Loucy (cell line): ENCODE results near the gene IGFBP1.

Experiments used
- H2AFZ ChIP-seq: fragments of 200-600 bp; sonication (generic); 2 replicates; pipeline ENCODE4 v1.6.0; 2016; ENCODE audit warnings: antibody characterized with exemption, mild to moderate bottlenecking, low read length, moderate library complexity
- H3F3A ChIP-seq: fragments of 200-600 bp; 2 replicates; pipeline ENCODE4 v1.6.0; 2016; ENCODE audit warnings: antibody characterized with exemption, low read depth, mild to moderate bottlenecking
- H3K27me3 ChIP-seq: fragments of 200-600 bp; sonication (generic); 2 replicates; pipeline ENCODE4 v1.6.1; 2014; ENCODE audit warnings: low read length, mild to moderate bottlenecking; ENCODE audit not compliant: insufficient read depth, poor library complexity, severe bottlenecking
- H3K36me3 ChIP-seq: fragments of 200-600 bp; sonication (generic); 2 replicates; pipeline ENCODE4 v1.6.1; 2016; ENCODE audit warnings: low read length; ENCODE audit not compliant: insufficient read depth
- H3K4me1 ChIP-seq: fragments of 200-600 bp; sonication (generic); 2 replicates; pipeline ENCODE4 v1.5.1; 2014; ENCODE audit warnings: low read length, mild to moderate bottlenecking; ENCODE audit not compliant: insufficient read depth, poor library complexity, severe bottlenecking
- H3K4me2 ChIP-seq: fragments of 200-600 bp; sonication (generic); 2 replicates; pipeline ENCODE4 v1.6.0; 2014; ENCODE audit warnings: antibody characterized with exemption, low read length, low read depth, mild to moderate bottlenecking; ENCODE audit not compliant: poor library complexity, severe bottlenecking
- H3K4me3 ChIP-seq: fragments of 200-600 bp; sonication (generic); 2 replicates; pipeline ENCODE4 v1.5.1; 2014; ENCODE audit warnings: low read length, mild to moderate bottlenecking, mixed read lengths; ENCODE audit not compliant: poor library complexity, severe bottlenecking
- H3K79me2 ChIP-seq: fragments of 200-600 bp; sonication (generic); 2 replicates; pipeline ENCODE4 v1.6.1; 2014; ENCODE audit warnings: low read length; ENCODE audit not compliant: insufficient read depth
- H3K9ac ChIP-seq: fragments of 200-600 bp; sonication (generic); 2 replicates; pipeline ENCODE4 v1.6.0; 2014; ENCODE audit warnings: mild to moderate bottlenecking, low read depth, low read length, moderate library complexity; ENCODE audit not compliant: poor library complexity, severe bottlenecking
- H3K9me2 ChIP-seq: fragments of 200-600 bp; sonication (generic); replicated peaks from 2 replicates; pipeline ENCODE4 v1.6.1; 2016; ENCODE audit warnings: low read depth, low read length, mixed read lengths
- H3K9me3 ChIP-seq: fragments of 200-600 bp; sonication (generic); 2 replicates; pipeline ENCODE4 v1.6.1; 2014; ENCODE audit warnings: mild to moderate bottlenecking, antibody characterized with exemption, low read length, low read depth; ENCODE audit not compliant: insufficient read depth
- H4K20me1 ChIP-seq: fragments of 200-600 bp; sonication (generic); 2 replicates; pipeline ENCODE4 v1.6.0; 2014; ENCODE audit warnings: antibody characterized with exemption, low read length, mild to moderate bottlenecking; ENCODE audit not compliant: insufficient read depth, poor library complexity, severe bottlenecking
- EZH2phosphoT487 ChIP-seq: fragments of 200-600 bp; IDR thresholded peaks from 2 replicates; pipeline ENCODE4 v1.6.1; 2018; ENCODE audit warnings: antibody characterized with exemption, mild to moderate bottlenecking, moderate library complexity, borderline replicate concordance
- TF ChIP-seq, protein P1 (sequence below): fragments of 200-600 bp; sonication (generic); conservative IDR thresholded peaks from 2 replicates; pipeline ENCODE4 v1.5.1; 2014; ENCODE audit warnings: mild to moderate bottlenecking, antibody characterized with exemption, low read length

The IGFBP1 gene

DNA sequence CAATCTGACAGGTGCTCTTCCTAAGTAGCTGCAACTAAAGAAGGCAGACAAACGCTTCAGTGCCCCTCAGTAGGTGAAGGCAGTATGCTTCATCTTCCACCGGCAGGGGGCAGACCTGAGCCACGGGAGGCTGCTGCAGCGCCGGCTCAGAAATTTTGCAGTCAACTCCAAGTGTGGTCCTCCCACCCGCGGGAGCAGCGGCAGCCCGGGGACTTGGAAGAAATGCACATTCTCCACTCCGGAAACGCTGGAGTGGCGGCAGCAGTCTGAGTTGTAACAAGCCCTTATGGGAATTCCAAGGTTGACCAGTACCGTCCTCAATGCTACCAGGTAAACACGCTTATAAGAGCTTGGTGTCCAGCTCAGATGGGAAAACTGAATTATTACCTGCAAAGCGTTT, 29.4 kb downstream of the IGFBP1 start:
- no peak overlapping the region for H3K9ac ChIP-seq
- H3K36me3 ChIP-seq, result no peaks in the 10 kb centered on the region
- no peaks in the 10 kb centered on the region for H3K27me3 ChIP-seq
- H3K4me2 ChIP-seq, result no peak overlapping the region
- H2AFZ ChIP-seq, result peak overlapping the region; percentile 73
- no peaks in the 10 kb centered on the region for H3K79me2 ChIP-seq
- H3K9me3 ChIP-seq, result no peaks in the 10 kb centered on the region
- H3K4me1 ChIP-seq, result no peaks in the 10 kb centered on the region
- H3F3A ChIP-seq, result no peaks in the 10 kb centered on the region
- no peaks in the 10 kb centered on the region for H4K20me1 ChIP-seq
- TF ChIP-seq, protein P1, sequence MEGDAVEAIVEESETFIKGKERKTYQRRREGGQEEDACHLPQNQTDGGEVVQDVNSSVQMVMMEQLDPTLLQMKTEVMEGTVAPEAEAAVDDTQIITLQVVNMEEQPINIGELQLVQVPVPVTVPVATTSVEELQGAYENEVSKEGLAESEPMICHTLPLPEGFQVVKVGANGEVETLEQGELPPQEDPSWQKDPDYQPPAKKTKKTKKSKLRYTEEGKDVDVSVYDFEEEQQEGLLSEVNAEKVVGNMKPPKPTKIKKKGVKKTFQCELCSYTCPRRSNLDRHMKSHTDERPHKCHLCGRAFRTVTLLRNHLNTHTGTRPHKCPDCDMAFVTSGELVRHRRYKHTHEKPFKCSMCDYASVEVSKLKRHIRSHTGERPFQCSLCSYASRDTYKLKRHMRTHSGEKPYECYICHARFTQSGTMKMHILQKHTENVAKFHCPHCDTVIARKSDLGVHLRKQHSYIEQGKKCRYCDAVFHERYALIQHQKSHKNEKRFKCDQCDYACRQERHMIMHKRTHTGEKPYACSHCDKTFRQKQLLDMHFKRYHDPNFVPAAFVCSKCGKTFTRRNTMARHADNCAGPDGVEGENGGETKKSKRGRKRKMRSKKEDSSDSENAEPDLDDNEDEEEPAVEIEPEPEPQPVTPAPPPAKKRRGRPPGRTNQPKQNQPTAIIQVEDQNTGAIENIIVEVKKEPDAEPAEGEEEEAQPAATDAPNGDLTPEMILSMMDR, result peak; percentile 91
- TF ChIP-seq EZH2phosphoT487, result no peak
- H3K9me2 ChIP-seq, result no peaks in the 10 kb centered on the region
- H3K4me3 ChIP-seq, result no peak overlapping the region

DNA sequence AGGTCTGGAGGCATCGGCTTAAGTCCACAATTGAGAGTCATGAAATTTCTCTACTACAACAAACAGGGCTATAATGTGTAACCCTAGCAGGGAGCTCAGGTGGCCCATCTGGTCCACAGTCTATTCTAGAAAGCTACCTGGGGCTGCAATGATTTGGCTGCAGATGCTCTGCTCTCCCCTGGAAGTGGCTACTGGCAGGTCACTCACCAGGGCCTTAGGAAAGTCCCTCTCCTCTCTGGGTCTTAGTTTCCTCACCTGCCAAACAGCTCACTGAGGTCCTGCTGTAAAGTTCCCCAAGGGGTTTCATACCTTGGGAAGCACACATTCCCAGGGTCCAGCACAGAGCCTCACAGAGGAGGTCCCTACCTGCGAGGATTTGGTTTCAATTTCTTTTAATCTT, 30.3 kb downstream of the IGFBP1 start:
- Histone ChIP-seq H3K4me2 (peak overlapping the region; percentile 49), H2AFZ (peak overlapping the region; percentile 73), H3K4me3 (no peak overlapping the region), H3K9me2 (no peaks in the 10 kb centered on the region), H3F3A (no peaks in the 10 kb centered on the region), H3K4me1 (no peaks in the 10 kb centered on the region), H3K9ac (no peak overlapping the region), H4K20me1 (no peaks in the 10 kb centered on the region), H3K79me2 (no peaks in the 10 kb centered on the region), H3K9me3 (no peaks in the 10 kb centered on the region), H3K36me3 (no peaks in the 10 kb centered on the region), H3K27me3 (no peaks in the 10 kb centered on the region)
- TF ChIP-seq EZH2phosphoT487, result no peak
- TF ChIP-seq, protein P1, result no peak

DNA sequence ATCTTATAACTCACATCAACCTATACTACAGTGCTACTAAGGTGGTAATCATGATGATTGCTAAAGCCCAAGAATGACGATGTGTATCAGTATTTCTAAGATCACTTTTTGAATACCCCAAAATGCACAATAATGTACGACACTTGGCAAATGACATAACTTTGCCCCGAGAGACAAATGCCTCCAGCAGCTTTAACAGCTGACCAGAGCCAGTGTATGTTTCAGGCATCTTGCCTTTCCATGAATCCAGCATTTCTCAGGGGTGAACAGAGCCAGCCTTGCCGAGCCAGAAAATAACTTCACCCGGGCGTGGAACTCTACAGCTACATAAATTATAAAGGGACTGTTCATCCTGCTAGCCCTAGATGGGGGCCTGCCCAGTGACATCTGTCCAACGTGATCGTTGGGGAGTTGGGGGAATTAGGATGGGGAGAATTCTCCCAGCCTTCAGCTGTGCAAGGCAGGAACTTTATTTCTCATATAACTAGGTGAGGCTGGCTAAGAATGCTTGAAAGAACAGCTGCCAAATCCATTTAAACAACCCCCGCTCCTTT, 31.0 kb downstream of the IGFBP1 start:
- TF ChIP-seq, protein P1, result no peak
- TF ChIP-seq EZH2phosphoT487, result no peak
- H4K20me1 ChIP-seq, result no peaks in the 10 kb centered on the region
- H3K9me3 ChIP-seq, result no peaks in the 10 kb centered on the region
- peak overlapping the region; percentile 49 for H3K4me2 ChIP-seq
- peak overlapping the region; percentile 73; the same call in 1 of the 2 replicates for H2AFZ ChIP-seq
- no peak overlapping the region for H3K4me3 ChIP-seq
- no peaks in the 10 kb centered on the region for H3K9me2 ChIP-seq
- no peaks in the 10 kb centered on the region for H3K4me1 ChIP-seq
- H3K27me3 ChIP-seq, result no peaks in the 10 kb centered on the region
- H3K36me3 ChIP-seq, result no peaks in the 10 kb centered on the region
- no peak overlapping the region for H3K9ac ChIP-seq
- H3K79me2 ChIP-seq, result no peaks in the 10 kb centered on the region
- H3F3A ChIP-seq, result no peaks in the 10 kb centered on the region
